ENCODE data around the gene TLR10.

DNA sequence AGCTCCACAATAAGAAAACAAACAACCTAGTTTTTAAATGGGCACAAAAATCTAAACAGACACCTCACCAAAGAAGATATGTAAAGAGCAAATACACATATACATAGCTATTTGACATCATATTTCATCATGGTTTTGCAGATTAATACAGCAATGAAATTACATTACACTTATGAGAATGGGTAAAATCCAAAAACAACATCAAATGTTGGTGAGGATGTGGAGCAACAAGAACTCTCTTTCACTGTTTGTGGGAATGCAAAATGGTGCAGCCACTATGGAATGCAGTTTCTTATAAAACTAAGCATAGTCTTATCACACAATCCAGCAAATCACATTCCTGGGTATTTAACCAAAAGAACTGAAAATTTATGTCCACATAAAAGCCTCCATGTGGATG lies 48.9 kb upstream of the TLR10 start:
- TF ChIP-seq EZH2phosphoT487 (IDR thresholded peaks at IDR 0.05; ENCODE audit: insufficient read depth, low read depth) (no peak), EZH2 (IDR thresholded peaks at IDR 0.05; ENCODE audit: insufficient read depth, poor library complexity, severe bottlenecking) (no peak)

All from GM23248 (cell line).